HG02884 (cell line): ENCODE measurements around the gene OCLN.
"Not testable (repeated sequence)": the region's sequence is repeated elsewhere in the genome, so short reads cannot be mapped to it uniquely, and the experiment has no call there.

ENCODE experiments used
- ATAC-seq: cut with Tn5 transposase; IDR thresholded peaks from one replicate; pipeline ENCODE4 v1.9.1; 2021; ENCODE audit warnings: mild to moderate bottlenecking, moderate library complexity; ENCODE audit not compliant: unreplicated experiment

Gene OCLN

DNA sequence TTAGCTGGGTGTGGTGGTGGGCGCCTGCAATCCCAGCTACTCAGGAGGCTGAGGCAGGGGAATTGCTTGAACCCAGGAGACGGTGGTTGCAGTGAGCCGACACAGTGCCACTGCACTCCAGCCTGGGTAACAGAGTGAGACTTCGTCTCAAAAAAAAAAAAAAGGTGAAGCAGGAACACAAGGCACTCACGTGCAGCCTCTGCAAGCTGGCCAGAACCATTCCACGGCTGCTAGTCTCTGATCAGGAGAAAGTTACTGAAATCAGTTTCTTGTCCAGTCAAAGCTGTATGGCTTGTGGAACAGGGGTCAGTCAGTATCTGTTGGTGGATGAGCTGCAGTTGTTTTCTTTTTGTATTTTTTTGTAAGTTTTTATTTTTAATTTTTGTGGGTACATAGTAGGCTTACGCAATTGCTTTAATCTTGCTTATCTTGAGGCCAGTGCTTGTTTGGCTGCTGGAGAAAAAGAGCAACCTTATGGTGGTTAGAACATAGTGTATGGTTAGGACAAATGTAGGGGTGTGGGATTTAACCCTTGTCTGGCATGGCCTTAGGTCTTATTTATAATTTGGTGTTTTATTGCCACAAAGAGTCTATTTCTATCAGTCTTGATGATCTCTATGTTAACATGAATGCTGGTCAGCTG lies 34.7 kb downstream of the OCLN start:
- no peak for ATAC-seq

DNA sequence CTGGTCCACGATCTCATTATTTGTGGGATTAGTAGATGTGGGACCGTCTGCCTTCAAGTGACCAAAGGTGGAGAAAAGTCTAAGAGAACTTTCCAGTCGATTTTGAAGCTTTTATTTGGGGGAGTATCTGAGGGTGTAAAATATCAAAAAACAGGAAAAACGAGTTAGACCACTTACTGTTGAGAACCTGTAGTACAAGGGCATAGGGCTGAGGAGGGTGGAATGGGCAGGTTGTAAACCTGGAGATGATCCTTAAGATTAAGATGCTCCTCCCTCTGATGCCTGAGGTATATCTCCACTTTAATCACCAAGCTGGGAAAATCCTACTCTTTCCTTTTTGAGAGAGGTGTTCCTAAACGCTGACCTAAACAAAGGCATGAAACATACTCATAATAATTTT lies 35.4 kb downstream of the OCLN start:
- no peak for ATAC-seq

DNA sequence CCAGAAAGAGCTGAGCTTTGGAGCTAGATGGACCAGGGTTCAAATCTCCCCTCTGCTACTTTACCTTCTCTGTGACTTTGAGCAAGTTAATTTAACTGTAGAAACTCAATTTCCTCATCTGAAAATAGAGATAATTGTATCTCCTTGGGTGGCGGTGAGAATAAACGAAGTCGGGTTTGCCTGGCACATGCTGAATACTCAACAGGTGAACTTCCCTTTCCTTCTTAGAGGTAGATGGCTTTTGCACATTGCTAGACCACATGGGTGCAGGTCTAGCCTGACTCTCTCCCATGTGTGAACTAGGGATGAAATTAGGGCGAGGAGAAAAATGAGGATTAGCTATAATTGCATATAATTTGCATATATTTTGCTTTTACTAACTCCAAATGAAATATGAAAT lies 36.0 kb downstream of the OCLN start:
- ATAC-seq: no peak

DNA sequence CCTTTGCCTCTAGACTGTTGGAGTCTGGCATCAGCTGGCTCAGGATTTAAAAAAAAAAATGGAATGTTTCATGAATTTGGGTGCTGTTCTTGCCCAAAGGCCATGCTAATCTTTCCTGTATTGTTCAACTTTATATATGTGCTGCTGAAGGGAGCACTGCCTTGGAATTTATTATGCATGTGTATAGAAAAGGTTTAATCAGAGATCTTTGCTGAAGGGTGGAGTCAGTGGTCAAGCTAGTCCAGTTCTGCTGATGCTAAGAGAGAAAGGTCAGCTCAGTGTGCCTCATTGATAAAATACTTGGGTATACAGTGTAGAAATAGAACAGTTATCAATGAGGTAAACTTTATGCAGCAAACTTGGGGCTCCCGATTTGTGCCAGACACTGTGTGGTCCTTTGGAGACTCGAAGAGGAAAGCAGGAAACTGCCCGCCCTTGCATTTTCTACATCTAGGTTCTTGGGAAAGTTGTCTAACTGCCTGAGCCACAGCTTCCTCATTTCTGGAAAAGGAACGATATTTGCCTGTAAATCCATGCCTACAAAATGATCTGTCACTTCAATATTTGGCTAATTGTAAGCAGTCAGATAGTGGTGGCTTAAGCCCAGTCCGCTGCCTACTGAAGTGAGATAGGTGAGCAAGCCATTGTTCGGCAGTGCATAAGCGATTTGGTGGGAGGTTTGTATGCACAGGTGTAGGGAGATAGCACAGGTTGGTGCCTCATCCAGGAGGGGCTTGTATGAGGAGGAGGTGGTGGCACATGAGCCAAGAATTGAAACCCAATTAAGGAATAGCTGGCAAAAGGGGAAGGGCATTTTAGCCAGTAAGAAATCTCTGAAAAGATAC lies 38.2 kb downstream of the OCLN start:
- ATAC-seq: no peak

DNA sequence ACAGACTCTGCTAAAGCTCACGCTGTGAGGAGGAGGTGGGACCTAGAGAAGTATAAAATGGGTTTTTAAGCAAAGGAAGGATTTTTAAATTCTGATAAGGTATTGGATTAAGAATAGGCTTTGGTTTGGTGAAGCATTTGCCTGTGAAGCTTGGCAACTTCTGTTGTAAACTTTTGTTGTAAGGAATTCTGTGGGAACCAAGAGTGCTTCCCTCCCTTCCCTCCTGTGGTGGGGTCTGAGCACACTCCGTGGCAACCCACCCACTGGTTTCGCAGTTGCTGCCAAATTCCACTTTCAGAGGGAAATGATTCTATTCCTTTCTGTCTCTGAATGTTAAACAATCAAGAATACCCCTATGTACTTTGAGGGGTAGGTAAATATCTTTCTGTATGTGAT lies 38.8 kb downstream of the OCLN start:
- ATAC-seq: no peak

DNA sequence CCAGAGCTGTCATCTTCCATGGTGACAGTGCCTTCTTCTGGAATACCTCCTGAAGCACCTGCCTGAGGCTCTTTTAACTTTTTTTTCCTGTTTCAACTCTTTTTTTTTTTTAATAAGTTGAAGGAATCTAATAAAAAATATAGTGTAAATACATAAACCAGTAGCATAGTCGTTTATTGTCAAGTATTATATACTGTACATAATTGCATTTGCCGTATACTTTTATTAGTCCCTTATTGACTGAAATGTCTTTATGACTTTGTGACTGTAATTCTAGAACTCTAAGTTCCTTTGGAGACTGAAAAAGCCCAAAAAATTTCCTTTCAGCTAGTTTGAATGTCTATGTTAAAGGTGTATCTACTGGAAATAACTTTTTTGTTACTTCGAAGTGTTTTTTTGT lies 45.3 kb downstream of the OCLN start:
- ATAC-seq: not testable (repeated sequence)

DNA sequence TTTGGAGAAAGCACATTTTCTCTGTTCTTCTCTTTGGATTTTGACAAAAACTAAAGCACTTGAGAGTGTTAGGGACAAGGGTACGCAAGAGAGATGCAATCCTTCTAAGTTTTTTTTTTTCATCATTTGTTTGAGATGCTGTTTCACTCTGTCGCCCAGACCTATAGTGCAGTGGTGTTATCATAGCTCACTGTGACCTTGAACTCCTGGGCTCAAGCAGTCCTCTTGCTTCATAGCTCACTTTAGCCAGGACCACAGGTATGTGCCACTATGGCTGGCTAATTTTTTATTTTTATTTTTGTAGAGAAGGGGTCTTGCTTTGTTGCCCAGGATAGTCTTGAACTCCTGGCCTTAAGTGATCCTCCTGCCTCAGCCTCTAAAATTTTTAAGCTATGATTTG lies 46.1 kb downstream of the OCLN start:
- ATAC-seq: not testable (repeated sequence)

DNA sequence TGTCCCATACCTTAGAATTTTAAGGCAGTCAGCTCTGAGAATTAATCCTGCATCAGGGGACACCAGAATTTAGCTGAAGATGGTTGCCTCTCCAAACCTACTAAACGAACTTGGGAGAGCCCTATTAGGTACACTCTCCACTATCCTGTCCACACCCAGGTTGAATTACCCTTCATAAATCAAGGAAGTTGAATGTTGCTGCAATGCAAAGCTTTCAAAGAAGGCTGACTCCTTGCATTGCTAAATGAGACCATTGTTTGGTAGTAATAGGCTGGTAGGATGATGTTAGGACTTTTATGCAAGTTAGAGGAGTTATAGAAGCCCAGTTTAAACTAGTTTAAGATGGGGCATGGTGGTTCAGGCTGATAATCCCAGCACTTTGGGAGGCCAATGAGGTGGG lies 48.8 kb downstream of the OCLN start:
- ATAC-seq: not testable (repeated sequence)

DNA sequence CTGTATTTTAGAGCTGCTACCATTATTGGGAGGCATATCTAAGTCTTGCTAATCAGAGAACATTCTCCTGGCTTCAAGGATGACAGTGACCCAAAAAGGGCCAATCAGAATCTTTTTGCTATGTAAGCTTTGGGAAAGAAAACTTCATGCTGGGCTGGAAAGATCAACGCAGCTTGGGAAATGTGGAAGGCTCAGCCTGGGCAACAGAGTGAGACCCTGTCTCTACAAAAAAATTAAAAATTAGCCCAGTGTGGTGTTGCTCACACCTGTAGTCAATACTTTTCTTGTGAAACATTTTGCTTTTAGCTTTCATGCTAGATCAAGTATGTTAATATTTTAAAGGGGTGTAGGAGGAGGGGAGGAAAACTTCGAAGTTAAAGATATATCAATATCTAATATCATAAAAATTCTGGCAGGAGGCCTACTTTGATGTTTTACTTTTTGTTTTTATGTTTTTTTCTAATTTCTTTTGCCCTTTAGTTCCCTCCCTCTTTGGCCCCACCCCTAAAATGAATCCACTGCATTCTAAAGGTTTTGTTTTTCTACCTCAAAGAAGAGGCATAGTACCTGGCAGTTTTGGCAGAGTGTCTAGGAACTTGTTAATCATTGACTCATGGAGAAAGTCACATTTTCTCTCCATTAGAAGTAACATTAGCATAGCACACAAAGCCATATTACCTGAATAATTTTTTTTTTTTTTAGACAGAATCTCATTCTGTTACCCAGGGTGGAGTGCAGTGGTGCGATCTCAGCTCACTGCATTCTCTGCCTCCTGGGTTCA lies 50.4 kb downstream of the OCLN start:
- ATAC-seq: not testable (repeated sequence)

DNA sequence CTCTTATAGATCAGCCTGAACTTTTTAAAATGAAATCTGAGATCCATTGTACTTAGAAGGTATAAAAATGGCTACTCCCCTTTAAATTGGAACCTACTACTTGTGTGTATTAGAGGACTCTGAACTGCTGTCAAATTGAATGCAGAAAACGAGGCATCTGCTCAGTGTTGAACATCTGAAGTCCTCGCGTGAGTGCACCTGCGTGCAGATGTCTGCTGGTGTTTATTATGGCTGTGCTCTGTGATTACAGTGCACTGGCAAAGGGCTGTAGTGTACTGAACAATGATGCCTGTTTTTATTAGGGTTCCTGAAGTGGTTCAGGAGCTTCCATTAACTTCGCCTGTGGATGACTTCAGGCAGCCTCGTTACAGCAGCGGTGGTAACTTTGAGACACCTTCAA lies 52.0 kb downstream of the OCLN start:
- ATAC-seq: not testable (repeated sequence)

DNA sequence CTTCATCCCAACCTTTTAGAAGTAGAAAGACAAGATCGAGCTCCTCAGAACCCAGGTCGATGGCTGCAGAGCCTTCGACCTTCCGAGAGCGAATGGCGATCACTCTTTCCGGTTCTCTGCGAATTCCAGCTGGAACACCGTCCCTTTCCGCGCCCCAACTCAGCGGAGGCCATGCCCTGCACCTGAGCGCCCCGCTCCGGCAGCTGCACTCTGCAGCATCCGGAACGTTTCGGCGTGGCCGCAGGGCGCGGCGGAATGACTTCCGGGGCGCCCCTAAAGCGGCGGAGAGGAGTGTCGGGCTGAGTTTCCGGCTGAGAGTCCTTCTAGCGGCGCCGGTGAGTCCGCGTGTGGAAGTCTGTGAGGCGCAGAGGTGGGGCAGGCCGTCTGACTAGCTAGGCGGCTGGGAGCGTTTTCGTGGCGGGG lies 67.3 kb downstream of the OCLN start, which contains the start of gene GTF2H2C:
GTF2H2C (plus strand) TSS at position 284 of the 423 bp plus-strand sequence. CDS start 4,942 bp downstream, outside the sequence.
- ATAC-seq: peak; percentile 97

DNA sequence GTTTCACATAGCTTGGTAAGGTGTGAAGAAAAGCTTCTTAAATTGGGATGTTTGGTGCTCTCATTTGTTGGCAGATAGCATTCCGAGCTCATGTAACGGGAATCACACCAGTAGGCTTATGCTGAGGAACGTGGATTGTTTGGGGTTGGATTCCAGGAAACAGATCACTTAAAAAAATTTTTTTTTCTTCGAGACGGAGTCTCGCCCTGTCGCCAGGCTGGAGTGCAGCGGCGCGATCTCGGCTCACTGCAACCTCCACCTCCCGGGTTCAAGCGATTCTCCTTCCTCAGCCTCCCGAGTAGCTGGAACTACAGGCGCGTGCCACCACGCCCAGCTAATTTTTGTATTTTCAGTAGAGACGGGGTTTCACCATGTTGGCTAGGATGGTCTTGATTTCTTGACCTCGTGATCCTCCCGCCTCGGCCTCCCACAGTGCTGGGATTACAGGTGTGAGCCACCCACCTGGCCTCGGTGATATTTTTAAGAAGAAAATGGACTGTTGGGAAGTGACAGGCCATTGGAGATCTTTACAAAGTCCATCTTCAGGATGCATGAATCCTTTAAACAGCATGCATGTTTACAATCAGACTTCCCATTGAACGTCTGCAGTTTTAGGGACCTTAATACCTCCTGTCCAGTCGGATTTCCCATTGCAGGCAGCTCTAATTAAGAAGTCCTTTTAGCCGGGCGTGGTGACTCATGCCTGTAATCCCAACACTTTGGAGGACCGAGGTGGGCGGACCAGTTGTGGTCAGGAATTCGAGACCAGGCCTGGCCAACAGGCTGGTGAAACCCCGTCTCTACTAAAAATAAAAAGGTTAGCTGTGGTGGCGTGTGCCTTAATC lies 68.2 kb downstream of the OCLN start:
- ATAC-seq: not testable (repeated sequence)

DNA sequence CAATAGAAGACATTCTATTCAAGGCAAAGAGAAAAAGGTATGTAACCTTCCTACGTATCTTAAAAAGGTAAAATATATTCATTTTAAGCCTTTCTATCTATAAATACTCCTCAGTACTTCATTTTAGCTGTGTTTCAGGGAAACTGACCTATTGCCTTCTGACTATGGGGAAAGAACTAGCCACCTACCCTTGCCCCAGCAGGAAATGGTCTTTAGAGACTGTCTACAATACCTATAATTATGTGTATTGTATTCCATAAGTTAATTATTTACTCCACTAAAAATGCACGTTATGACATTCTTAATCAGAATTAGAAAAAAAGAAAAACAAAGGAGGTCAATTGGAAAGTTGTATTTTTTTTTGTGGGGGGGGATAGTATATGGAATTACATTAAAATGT lies 73.6 kb downstream of the OCLN start:
- not testable (repeated sequence) for ATAC-seq

DNA sequence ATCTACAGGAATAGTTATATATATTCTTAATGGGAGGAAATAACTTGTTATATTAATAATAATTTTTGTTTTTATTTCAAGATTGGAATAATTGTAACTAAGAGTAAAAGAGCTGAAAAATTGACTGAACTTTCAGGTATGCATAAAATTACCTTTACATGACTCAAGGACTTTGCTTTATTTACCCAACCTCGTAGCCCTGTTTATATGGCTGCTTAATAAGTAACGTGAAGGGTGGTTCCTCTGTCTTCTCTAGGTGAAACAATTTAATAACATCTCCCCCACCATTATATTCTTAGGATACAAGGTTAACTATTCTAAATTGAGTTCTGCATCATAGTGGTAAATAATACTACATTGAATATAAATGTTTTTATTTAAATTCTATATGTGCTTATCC lies 75.5 kb downstream of the OCLN start:
- not testable (repeated sequence) for ATAC-seq

DNA sequence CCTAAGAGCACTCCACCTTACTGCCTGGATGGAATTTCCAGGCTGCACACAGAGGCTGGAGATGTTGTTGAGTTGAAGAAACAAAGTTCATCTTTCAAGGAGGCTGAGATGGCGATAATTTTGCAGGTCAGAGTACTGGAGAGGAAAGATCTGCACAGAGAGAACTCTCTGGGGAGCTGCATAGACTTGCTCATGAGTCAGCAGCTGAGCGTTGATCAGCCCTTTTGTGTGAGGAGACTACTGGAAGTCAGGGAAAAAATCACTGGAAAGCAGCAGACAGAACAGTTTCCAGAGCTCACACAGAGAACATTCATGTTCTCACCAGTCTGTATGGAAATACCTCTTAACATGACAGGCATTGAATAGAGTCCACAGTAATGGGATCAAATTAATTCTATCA lies 90.8 kb downstream of the OCLN start:
- not testable (repeated sequence) for ATAC-seq

DNA sequence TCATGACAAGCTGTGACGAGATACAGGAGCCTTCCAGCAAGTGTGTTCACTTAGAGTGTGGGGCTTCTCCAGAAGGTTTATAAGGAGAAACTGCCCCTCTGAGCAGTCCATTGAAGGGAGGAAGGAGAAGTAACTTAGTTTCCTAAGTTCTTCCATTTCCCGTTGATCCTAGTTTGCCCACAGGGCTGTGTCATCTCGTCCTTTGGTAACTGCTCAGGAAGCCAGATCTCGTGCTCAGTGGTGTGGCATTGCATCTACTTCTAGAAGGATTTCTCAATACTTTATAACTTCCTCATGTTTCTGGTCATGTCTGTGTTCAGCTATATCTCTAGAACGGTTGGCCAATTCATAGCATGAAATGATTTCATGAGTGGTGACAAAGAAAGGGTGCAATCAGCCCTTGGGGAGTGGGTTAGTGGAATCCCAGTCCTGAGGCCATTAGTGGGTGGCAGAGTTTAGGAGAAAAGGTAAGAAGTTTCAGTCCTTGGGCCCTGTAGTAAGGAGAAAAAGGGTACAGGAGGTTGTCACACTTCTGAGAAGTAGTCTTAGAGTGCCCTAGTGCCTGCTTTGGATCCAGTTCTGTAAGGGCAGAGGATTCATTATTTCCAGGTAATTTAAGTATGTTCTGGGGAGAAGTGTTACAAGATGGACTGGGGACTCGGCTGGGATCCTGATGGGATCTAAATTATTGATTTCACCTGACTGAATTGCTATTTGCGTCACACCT lies 103.7 kb downstream of the OCLN start:
- ATAC-seq: not testable (repeated sequence)

DNA sequence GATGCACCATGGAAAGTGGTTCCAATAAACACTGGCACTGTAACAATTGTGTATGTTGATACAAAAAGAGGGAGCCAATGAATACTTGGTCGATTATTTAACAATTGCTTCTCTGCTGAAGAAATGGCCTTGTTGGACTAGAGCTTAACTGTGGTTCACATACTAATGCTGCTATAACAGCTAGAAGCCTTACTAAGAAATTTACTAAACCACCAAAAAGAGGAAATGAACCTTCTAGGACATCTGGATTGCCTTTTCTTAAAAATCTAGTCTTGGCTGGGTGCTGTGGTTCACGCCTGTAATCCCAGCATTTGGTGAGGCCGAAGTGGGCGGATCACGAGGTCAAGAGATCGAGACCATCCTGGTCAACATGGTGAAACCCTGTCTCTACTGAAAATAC lies 109.4 kb downstream of the OCLN start:
- ATAC-seq: peak; percentile 84

DNA sequence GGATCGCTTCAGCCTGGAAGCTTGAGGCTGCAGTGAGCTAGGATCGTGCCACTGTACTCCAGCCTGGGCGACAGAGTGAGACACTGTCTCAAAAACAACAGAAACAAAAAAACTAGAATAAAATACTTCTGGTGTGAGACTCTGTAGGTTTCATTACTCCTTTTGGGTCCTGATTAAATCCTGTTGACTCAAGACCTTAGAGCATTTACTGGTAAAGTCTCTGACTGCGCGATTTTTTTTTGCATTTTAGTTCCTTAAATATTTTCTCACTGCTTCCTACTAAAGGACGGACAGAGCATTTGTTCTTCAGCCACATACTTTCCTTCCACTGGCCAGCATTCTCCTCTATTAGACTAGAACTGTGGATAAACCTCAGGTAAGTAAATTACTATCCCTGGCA lies 114.2 kb downstream of the OCLN start:
- not testable (repeated sequence) for ATAC-seq
